Measurements from ENCODE around the gene MEX3B. TPM values are rescaled to one million over a fixed set of nuclear protein-coding genes. Genes with fewer than 3 reads are reported as not detected.

The MEX3B gene
- total and polyA plus RNA-seq, 9 of the 15 experiments (the other 6 are each of a cell fraction or from before 2014, with no cell fraction given) = 0.94 to 12.8 (median 3.6) TPM

DNA sequence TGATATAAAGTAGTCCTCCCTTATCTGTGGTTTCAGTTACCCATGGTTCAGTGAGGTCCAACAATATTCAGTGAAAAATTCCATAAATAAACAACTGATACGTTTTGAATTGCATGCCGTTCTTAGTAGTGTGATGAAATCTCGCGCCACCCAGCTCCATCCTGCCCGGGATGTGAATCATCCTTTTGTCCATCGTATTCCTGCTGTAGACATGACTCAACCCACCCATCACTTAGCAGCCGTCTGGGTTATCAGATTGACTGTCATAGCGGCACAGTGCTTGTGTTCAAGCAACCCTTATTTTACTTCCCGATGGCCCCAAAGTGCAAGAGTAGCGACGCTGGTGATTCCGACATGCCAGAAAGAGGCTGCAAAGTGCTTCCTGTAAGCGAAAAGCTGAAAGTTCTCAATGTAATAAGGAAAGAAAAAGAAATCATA lies 48.0 kb upstream of the MEX3B start (continued):
- TF ChIP-seq, protein P1, sequence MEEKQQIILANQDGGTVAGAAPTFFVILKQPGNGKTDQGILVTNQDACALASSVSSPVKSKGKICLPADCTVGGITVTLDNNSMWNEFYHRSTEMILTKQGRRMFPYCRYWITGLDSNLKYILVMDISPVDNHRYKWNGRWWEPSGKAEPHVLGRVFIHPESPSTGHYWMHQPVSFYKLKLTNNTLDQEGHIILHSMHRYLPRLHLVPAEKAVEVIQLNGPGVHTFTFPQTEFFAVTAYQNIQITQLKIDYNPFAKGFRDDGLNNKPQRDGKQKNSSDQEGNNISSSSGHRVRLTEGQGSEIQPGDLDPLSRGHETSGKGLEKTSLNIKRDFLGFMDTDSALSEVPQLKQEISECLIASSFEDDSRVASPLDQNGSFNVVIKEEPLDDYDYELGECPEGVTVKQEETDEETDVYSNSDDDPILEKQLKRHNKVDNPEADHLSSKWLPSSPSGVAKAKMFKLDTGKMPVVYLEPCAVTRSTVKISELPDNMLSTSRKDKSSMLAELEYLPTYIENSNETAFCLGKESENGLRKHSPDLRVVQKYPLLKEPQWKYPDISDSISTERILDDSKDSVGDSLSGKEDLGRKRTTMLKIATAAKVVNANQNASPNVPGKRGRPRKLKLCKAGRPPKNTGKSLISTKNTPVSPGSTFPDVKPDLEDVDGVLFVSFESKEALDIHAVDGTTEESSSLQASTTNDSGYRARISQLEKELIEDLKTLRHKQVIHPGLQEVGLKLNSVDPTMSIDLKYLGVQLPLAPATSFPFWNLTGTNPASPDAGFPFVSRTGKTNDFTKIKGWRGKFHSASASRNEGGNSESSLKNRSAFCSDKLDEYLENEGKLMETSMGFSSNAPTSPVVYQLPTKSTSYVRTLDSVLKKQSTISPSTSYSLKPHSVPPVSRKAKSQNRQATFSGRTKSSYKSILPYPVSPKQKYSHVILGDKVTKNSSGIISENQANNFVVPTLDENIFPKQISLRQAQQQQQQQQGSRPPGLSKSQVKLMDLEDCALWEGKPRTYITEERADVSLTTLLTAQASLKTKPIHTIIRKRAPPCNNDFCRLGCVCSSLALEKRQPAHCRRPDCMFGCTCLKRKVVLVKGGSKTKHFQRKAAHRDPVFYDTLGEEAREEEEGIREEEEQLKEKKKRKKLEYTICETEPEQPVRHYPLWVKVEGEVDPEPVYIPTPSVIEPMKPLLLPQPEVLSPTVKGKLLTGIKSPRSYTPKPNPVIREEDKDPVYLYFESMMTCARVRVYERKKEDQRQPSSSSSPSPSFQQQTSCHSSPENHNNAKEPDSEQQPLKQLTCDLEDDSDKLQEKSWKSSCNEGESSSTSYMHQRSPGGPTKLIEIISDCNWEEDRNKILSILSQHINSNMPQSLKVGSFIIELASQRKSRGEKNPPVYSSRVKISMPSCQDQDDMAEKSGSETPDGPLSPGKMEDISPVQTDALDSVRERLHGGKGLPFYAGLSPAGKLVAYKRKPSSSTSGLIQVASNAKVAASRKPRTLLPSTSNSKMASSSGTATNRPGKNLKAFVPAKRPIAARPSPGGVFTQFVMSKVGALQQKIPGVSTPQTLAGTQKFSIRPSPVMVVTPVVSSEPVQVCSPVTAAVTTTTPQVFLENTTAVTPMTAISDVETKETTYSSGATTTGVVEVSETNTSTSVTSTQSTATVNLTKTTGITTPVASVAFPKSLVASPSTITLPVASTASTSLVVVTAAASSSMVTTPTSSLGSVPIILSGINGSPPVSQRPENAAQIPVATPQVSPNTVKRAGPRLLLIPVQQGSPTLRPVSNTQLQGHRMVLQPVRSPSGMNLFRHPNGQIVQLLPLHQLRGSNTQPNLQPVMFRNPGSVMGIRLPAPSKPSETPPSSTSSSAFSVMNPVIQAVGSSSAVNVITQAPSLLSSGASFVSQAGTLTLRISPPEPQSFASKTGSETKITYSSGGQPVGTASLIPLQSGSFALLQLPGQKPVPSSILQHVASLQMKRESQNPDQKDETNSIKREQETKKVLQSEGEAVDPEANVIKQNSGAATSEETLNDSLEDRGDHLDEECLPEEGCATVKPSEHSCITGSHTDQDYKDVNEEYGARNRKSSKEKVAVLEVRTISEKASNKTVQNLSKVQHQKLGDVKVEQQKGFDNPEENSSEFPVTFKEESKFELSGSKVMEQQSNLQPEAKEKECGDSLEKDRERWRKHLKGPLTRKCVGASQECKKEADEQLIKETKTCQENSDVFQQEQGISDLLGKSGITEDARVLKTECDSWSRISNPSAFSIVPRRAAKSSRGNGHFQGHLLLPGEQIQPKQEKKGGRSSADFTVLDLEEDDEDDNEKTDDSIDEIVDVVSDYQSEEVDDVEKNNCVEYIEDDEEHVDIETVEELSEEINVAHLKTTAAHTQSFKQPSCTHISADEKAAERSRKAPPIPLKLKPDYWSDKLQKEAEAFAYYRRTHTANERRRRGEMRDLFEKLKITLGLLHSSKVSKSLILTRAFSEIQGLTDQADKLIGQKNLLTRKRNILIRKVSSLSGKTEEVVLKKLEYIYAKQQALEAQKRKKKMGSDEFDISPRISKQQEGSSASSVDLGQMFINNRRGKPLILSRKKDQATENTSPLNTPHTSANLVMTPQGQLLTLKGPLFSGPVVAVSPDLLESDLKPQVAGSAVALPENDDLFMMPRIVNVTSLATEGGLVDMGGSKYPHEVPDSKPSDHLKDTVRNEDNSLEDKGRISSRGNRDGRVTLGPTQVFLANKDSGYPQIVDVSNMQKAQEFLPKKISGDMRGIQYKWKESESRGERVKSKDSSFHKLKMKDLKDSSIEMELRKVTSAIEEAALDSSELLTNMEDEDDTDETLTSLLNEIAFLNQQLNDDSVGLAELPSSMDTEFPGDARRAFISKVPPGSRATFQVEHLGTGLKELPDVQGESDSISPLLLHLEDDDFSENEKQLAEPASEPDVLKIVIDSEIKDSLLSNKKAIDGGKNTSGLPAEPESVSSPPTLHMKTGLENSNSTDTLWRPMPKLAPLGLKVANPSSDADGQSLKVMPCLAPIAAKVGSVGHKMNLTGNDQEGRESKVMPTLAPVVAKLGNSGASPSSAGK (IDR thresholded peaks at IDR 0.05) = peak; percentile 30; the same call in 1 of the 2 replicates
- TF ChIP-seq EP400 (IDR thresholded peaks at IDR 0.05) (peak; percentile 70), ETV1 (tag; conservative IDR thresholded peaks at IDR 0.05; ENCODE audit: low read depth) (peak; percentile 56; the same call in 1 of the 2 replicates), STAG1 (CRISPR knock-in tag; IDR thresholded peaks at IDR 0.05; ENCODE audit: borderline replicate concordance) (no peak), RCOR1 (IDR thresholded peaks at IDR 0.05; ENCODE audit: borderline replicate concordance in 1 of 2, low read depth in 2 of 2, low read length in 2 of 2) (peak in 1 of 2 experiments; percentile 99; a peak in 2 of 4 replicates), MECOM (CRISPR knock-in tag; IDR thresholded peaks at IDR 0.05) (peak; percentile 62; the same call in 1 of the 2 replicates), CXXC5 (CRISPR knock-in tag; IDR thresholded peaks at IDR 0.05) (peak; percentile 74; the same call in 1 of the 2 replicates), NCOR1 (IDR thresholded peaks at IDR 0.05) (peak; percentile 36; the same call in 1 of the 2 replicates), MTA3 (IDR thresholded peaks at IDR 0.05; ENCODE audit: borderline replicate concordance) (0 out of 2 replicates have a peak, but pooled peaks have one; percentile 40), KLF13 (tag; IDR thresholded peaks at IDR 0.05; ENCODE audit: borderline replicate concordance, low read depth) (no peak), SMARCA4 (IDR thresholded peaks at IDR 0.05) (peak; percentile 92), ZKSCAN1 (IDR thresholded peaks at IDR 0.05; ENCODE audit: low read depth, low read length) (no peak)
- TF ChIP-seq, protein P2, sequence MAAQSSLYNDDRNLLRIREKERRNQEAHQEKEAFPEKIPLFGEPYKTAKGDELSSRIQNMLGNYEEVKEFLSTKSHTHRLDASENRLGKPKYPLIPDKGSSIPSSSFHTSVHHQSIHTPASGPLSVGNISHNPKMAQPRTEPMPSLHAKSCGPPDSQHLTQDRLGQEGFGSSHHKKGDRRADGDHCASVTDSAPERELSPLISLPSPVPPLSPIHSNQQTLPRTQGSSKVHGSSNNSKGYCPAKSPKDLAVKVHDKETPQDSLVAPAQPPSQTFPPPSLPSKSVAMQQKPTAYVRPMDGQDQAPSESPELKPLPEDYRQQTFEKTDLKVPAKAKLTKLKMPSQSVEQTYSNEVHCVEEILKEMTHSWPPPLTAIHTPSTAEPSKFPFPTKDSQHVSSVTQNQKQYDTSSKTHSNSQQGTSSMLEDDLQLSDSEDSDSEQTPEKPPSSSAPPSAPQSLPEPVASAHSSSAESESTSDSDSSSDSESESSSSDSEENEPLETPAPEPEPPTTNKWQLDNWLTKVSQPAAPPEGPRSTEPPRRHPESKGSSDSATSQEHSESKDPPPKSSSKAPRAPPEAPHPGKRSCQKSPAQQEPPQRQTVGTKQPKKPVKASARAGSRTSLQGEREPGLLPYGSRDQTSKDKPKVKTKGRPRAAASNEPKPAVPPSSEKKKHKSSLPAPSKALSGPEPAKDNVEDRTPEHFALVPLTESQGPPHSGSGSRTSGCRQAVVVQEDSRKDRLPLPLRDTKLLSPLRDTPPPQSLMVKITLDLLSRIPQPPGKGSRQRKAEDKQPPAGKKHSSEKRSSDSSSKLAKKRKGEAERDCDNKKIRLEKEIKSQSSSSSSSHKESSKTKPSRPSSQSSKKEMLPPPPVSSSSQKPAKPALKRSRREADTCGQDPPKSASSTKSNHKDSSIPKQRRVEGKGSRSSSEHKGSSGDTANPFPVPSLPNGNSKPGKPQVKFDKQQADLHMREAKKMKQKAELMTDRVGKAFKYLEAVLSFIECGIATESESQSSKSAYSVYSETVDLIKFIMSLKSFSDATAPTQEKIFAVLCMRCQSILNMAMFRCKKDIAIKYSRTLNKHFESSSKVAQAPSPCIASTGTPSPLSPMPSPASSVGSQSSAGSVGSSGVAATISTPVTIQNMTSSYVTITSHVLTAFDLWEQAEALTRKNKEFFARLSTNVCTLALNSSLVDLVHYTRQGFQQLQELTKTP (IDR thresholded peaks at IDR 0.05; ENCODE audit: low read depth in 1 of 2, partially characterized antibody in 2 of 2) = peak in 1 of 2 experiments; percentile 68
